Liver (tissue), 9 donors: ENCODE measurements around the gene TBP. TPM values are rescaled to one million over a fixed set of nuclear protein-coding genes. Genes with fewer than 3 reads are reported as not detected.

Experiments
- DNase-seq: peaks from one replicate; pipeline ENCODE4 v3.0.0-alpha.2; 2017; ENCODE audit warnings: low spot score
- H3K27ac ChIP-seq, 2 donors: one replicate each; pipeline ENCODE4 v1.7.0; 2013; ENCODE audit warnings: inconsistent platforms in 2 of 2, low read length in 2 of 2, control low read depth in 1 of 2, low read depth in 1 of 2, mild to moderate bottlenecking in 1 of 2
- H3K27me3 ChIP-seq, 4 donors: one replicate each; pipeline versions ENCODE4 v1.6.1 to v1.7.0; 2013; ENCODE audit warnings: low read length in 3 of 4, inconsistent platforms in 1 of 4, mild to moderate bottlenecking in 1 of 4, moderate library complexity in 1 of 4; ENCODE audit not compliant: control insufficient read depth in 4 of 4, insufficient read depth in 4 of 4
- H3K36me3 ChIP-seq, 4 donors: one replicate each; pipeline versions ENCODE4 v1.6.1 to v1.7.0; 2013; ENCODE audit warnings: low read length in 3 of 4, mild to moderate bottlenecking in 3 of 4, low read depth in 1 of 4, moderate library complexity in 1 of 4; ENCODE audit not compliant: control insufficient read depth in 4 of 4, insufficient read depth in 3 of 4
- H3K4me1 ChIP-seq, 4 donors: one replicate each; pipeline versions ENCODE4 v1.6.1 to v1.7.0; 2013; ENCODE audit warnings: low read length in 3 of 4, mild to moderate bottlenecking in 3 of 4, moderate library complexity in 1 of 4; ENCODE audit not compliant: control insufficient read depth in 4 of 4, insufficient read depth in 4 of 4
- H3K4me3 ChIP-seq, 3 donors: one replicate each; pipeline versions ENCODE4 v1.6.1 to v1.7.0; 2013; ENCODE audit warnings: low read length in 3 of 3, control low read depth in 1 of 3, low read depth in 1 of 3, mild to moderate bottlenecking in 1 of 3
- H3K9ac ChIP-seq, 2 donors: one replicate each; pipeline ENCODE4 v1.7.0; 2013; ENCODE audit warnings: low read length in 2 of 2, mild to moderate bottlenecking in 2 of 2, moderate library complexity in 2 of 2, control low read depth in 1 of 2, low read depth in 1 of 2
- H3K9me3 ChIP-seq, 4 donors: one replicate each; pipeline versions ENCODE4 v1.6.1 to v1.7.0; 2013; ENCODE audit warnings: low read length in 3 of 4; ENCODE audit not compliant: control insufficient read depth in 4 of 4
- ATF3 ChIP-seq: IDR thresholded peaks from 2 replicates; pipeline ENCODE4 v1.6.1; 2016; ENCODE audit warnings: antibody characterized with exemption
- CTCF ChIP-seq: fragments of 150-350 bp; IDR thresholded peaks from 2 replicates; pipeline ENCODE4 v1.5.1; 2017; ENCODE audit warnings: improper control_type of control experiment, low read depth, low read length; ENCODE audit not compliant: missing input control
- EGR1 ChIP-seq, 2 donors: IDR thresholded peaks; 2 replicates each; pipeline ENCODE4 v1.6.1; 2016 to 2018; ENCODE audit warnings: antibody characterized with exemption in 2 of 2, low read depth in 2 of 2
- FOXA1 ChIP-seq: IDR thresholded peaks from 2 replicates; pipeline ENCODE4 v1.6.1; 2016; ENCODE audit warnings: antibody characterized with exemption
- FOXA2 ChIP-seq: IDR thresholded peaks from 2 replicates; pipeline ENCODE4 v1.6.1; 2016; ENCODE audit warnings: antibody characterized with exemption
- GABPA ChIP-seq, 2 donors: IDR thresholded peaks in 1 of 2; conservative IDR thresholded peaks in 1 of 2; 2 replicates each; pipeline ENCODE4 v1.6.1; 2016; ENCODE audit warnings: antibody characterized with exemption in 2 of 2, mild to moderate bottlenecking in 1 of 2, moderate library complexity in 1 of 2
- HNF4A ChIP-seq, 2 donors: conservative IDR thresholded peaks; 2 replicates each; pipeline ENCODE4 v1.6.1; 2016; ENCODE audit warnings: antibody characterized with exemption in 2 of 2, mild to moderate bottlenecking in 2 of 2
- HNF4G ChIP-seq: IDR thresholded peaks from 2 replicates; pipeline ENCODE4 v1.6.1; 2016; ENCODE audit warnings: antibody characterized with exemption
- JUND ChIP-seq, 2 donors: IDR thresholded peaks; 2 replicates each; pipeline ENCODE4 v1.6.1; 2016; ENCODE audit warnings: antibody characterized with exemption in 2 of 2
- MAX ChIP-seq: IDR thresholded peaks from 2 replicates; pipeline ENCODE4 v1.6.1; 2016; ENCODE audit warnings: antibody characterized with exemption
- NR2F2 ChIP-seq: IDR thresholded peaks from 2 replicates; pipeline ENCODE4 v1.6.1; 2016; ENCODE audit warnings: antibody characterized with exemption
- RAD21 ChIP-seq, 2 donors: IDR thresholded peaks; 2 replicates each; pipeline ENCODE4 v1.6.1; 2016; ENCODE audit warnings: antibody characterized with exemption in 2 of 2, mild to moderate bottlenecking in 2 of 2
- REST ChIP-seq: IDR thresholded peaks from 2 replicates; pipeline ENCODE4 v1.6.1; 2016; ENCODE audit warnings: antibody characterized with exemption, mild to moderate bottlenecking
- RXRA ChIP-seq, 2 donors: IDR thresholded peaks; 2 replicates each; pipeline ENCODE4 v1.6.1; 2017 to 2018; ENCODE audit warnings: antibody characterized with exemption in 2 of 2, mild to moderate bottlenecking in 1 of 2
- SP1 ChIP-seq: IDR thresholded peaks from 2 replicates; pipeline ENCODE4 v1.6.1; 2018; ENCODE audit warnings: antibody characterized with exemption, mild to moderate bottlenecking
- TAF1 ChIP-seq: conservative IDR thresholded peaks from 2 replicates; pipeline ENCODE4 v1.6.1; 2016; ENCODE audit warnings: antibody characterized with exemption, mild to moderate bottlenecking
- YY1 ChIP-seq: IDR thresholded peaks from 2 replicates; pipeline ENCODE4 v1.6.1; 2016; ENCODE audit warnings: antibody characterized with exemption, mild to moderate bottlenecking
- ZBTB33 ChIP-seq: IDR thresholded peaks from 2 replicates; pipeline ENCODE4 v1.6.1; 2016; ENCODE audit warnings: antibody characterized with exemption
- WGBS: extraction: QIAGEN DNeasy Blood & Tissue Kit; methylation state at CpG from one replicate; pipeline ENCODE4 v1.1.7; 2013; 5-methylcytosine and 5-hydroxymethylcytosine counted together
- polyA plus RNA-seq, 2 donors: library from polyadenylated mRNA; stranded (reverse) in 1 of 2; unstranded in 1 of 2; fragments of 200-250 nt in 1 of 2; fragments of >200 nt in 1 of 2; fragmentation: Nextera tagmentation in 1 of 2; extraction: Ambion mirVana in 1 of 2; gene quantifications; one replicate each; pipeline versions ENCODE4 v1.2.1 to v1.2.3, GENCODE V29; 2013 to 2015
- total RNA-seq, 2 donors: library from RNA; depleted of rRNA; stranded (reverse); fragments of >200 nt; gene quantifications; one replicate each; pipeline ENCODE4 v1.2.3, GENCODE V29; 2014
- donor health status: healthy.
- donor health status: healthy.
- donor health status: healthy.
- donor health status: healthy.
- donor health status: healthy.

Gene TBP
- total and polyA plus RNA-seq, 4 donors, result 4.5 to 7.5 (median 7.3) TPM

GRCh38 chr6:170584954-170585498 is 30.9 kb downstream of the TBP start:
- DNase-seq, result no peak
- Histone ChIP-seq H3K36me3 (peaks cover 0 to 21% (median 11%) of the 10 kb centered on the region in 4 donors), H3K4me3 (peak overlapping the region; percentile 82 to 98 (median 92)), H3K9ac (peak overlapping the region; percentile 60 to 68), H3K27me3 (no peaks in the 10 kb centered on the region), H3K9me3 (no peaks in the 10 kb centered on the region), H3K27ac (peak overlapping the region; percentile 70 to 79), H3K4me1 (peaks cover 3 to 17% (median 16%) of the 10 kb centered on the region in 4 donors)
- TF ChIP-seq EGR1 (IDR thresholded peaks at IDR 0.05; ENCODE audit: low read depth in 2 of 2) (no peak), JUND (IDR thresholded peaks at IDR 0.05) (no peak), GABPA (IDR thresholded peaks at IDR 0.05 in 1 of 2, conservative IDR thresholded peaks at IDR 0.05 in 1 of 2) (no peak), TAF1 (no peak), YY1 (no peak), NR2F2 (no peak), SP1 (no peak), CTCF (no peak), HNF4G (no peak), RXRA (IDR thresholded peaks at IDR 0.05) (no peak), ATF3 (no peak)
- WGBS, result 7% methylated on average over 6 of the region's 6 CpGs

GRCh38 chr6:170590725-170591124 is 36.6 kb downstream of the TBP start:
- TF ChIP-seq EGR1 (IDR thresholded peaks at IDR 0.05; ENCODE audit: low read depth in 2 of 2), result no peak
- no peak for TF ChIP-seq FOXA1
- no peak for TF ChIP-seq CTCF
- no peak for TF ChIP-seq RXRA (IDR thresholded peaks at IDR 0.05)
- no peak for TF ChIP-seq RAD21 (IDR thresholded peaks at IDR 0.05)
- TF ChIP-seq MAX, result no peak
- TF ChIP-seq NR2F2, result no peak
- TF ChIP-seq FOXA2, result no peak
- no peak for TF ChIP-seq TAF1
- TF ChIP-seq HNF4A (conservative IDR thresholded peaks at IDR 0.05), result no peak
- no peak for TF ChIP-seq SP1
- TF ChIP-seq YY1, result no peak
- no peak for TF ChIP-seq ZBTB33
- no peak for TF ChIP-seq GABPA (IDR thresholded peaks at IDR 0.05 in 1 of 2, conservative IDR thresholded peaks at IDR 0.05 in 1 of 2)
- TF ChIP-seq REST, result no peak
- TF ChIP-seq HNF4G, result no peak
- no peak for TF ChIP-seq ATF3
- TF ChIP-seq JUND (IDR thresholded peaks at IDR 0.05), result no peak
- WGBS, result 77% methylated on average over 1 of the region's 1 CpG
- H3K4me3 ChIP-seq, result no peak overlapping the region

More at GRCh38 chr6:170590725-170591124, 36.6 kb downstream of the TBP start:
- Histone ChIP-seq H3K4me1 (no peaks in the 10 kb centered on the region), H3K27ac (no peak overlapping the region), H3K36me3 (no peaks in the 10 kb centered on the region), H3K27me3 (no peaks in the 10 kb centered on the region), H3K9me3 (peaks cover 0 to 4% (median 0%) of the 10 kb centered on the region in 4 donors), H3K9ac (no peak overlapping the region)
- DNase-seq, result no peak
